Lower lobe of right lung (tissue), 2 donors: Measurements from ENCODE around the gene ALPG. TPM values are rescaled to one million over a fixed set of nuclear protein-coding genes. Genes with fewer than 3 reads are reported as not detected.
"Not testable (repeated sequence)": the region's sequence is repeated elsewhere in the genome, so short reads cannot be mapped to it uniquely, and the experiment has no call there.

ENCODE experiments used
- ATAC-seq, 2 donors: fragments of 200-7000 bp; cut with Tn5 transposase; one replicate each; pipeline ENCODE4 v1.9.1; 2020 to 2022; ENCODE audit warnings: mild to moderate bottlenecking in 2 of 2, moderate library complexity in 2 of 2
- DNase-seq: peaks from one replicate; pipeline ENCODE4 v3.0.0-alpha.2; 2020
- H3K27ac ChIP-seq: fragments of 200-600 bp; one replicate; pipeline ENCODE4 v1.8.0; 2022
- H3K27me3 ChIP-seq: fragments of 200-600 bp; one replicate; pipeline ENCODE4 v1.8.0; 2022; ENCODE audit warnings: low read depth
- H3K36me3 ChIP-seq: fragments of 200-600 bp; one replicate; pipeline ENCODE4 v1.8.0; 2022; ENCODE audit warnings: mild to moderate bottlenecking
- H3K4me1 ChIP-seq: fragments of 200-600 bp; one replicate; pipeline ENCODE4 v1.8.0; 2022
- H3K4me3 ChIP-seq: fragments of 200-600 bp; one replicate; pipeline ENCODE4 v1.8.0; 2022; ENCODE audit warnings: mild to moderate bottlenecking
- H3K9me3 ChIP-seq: fragments of 200-600 bp; one replicate; pipeline ENCODE4 v1.8.0; 2022
- CTCF ChIP-seq: fragments of 200-600 bp; IDR thresholded peaks from one replicate; pipeline ENCODE4 v1.8.0; 2022; ENCODE audit warnings: antibody characterized with exemption, mild to moderate bottlenecking
- intact Hi-C: fragments of 100-400 bp; cut with DNase I; formaldehyde crosslinking; loops from one replicate; pipeline ENCODE4 v1.11.0; 2022
- total RNA-seq: library from RNA; stranded (reverse); fragmentation: NEBNext Ultra II Directional; extraction: Animal tissue kit (Norgen Biotek cat#: 25700); gene quantifications from one replicate; pipeline ENCODE4 v1.2.1, GENCODE V29; 2021
- donor health status: DM: no; HTN: yes; CAD: no; lungs with severe emphysema.

Gene ALPG
- total RNA-seq, 1 donor from 2014 or later: 0.53 TPM

DNA sequence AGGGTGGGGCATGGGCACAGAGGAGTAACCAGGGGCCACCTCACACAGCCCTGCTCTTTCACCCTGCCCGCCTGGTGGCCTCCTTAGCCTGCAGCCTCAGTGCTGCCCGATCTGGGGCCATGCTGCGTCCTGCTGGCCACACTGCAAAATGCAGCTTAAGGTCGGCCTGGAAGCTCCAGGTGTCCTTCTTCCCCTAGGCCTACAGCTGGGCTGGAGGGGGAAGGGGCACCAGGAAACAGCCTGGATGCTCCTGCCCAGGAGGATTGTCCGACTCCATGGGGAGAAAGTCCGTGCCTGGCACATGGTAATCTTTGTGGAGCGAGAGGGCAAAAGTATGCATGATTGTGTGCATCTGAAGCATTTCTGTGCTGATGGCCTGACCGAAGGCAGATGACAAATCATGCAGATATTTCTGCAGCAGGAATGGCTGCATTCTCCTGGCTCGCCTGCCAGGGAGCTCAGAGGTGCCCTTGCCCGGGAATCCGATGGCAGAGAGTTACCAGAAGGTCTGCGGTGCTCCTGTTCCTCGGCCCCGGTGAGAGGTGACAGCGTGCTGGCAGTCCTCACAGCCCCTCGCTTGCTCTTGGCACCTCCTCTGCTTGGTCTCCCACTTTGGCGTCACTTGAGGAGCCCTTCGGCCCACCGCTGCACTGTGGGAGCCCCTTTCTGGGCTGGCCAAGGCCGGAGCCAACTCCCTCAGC is 40.9 kb upstream of the ALPG start:
- intact Hi-C loops: no loop called here
- no peak overlapping the region for H3K27ac ChIP-seq
- H3K4me3 ChIP-seq: no peak overlapping the region
- no peaks in the 10 kb centered on the region for H3K36me3 ChIP-seq
- H3K4me1 ChIP-seq: peaks cover 11% of the 10 kb centered on the region
- no peak for TF ChIP-seq CTCF
- no peaks in the 10 kb centered on the region for H3K27me3 ChIP-seq
- ATAC-seq: peak; percentile 61
- no peaks in the 10 kb centered on the region for H3K9me3 ChIP-seq
- no peak for DNase-seq

DNA sequence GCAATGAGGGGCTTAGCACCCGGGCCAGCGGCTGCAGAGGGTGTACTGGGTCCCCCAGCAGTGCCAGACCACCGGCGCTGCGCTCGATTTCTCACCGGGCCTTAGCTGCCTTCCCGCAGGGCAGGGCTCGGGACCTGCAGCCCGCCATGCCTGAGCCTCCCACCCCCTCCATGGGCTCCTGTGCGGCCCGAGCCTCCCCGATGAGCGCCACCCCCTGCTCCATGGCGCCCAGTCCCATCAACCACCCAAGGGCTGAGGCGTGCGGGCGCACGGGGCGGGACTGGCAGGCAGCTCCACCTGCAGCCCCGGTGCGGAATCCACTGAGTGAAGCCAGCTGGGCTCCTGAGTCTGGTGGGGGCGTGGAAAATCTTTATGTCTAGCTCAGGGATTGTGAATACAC is 40.2 kb upstream of the ALPG start:
- H3K4me3 ChIP-seq, H3K27me3 ChIP-seq, H3K36me3 ChIP-seq, DNase-seq, H3K9me3 ChIP-seq, H3K27ac ChIP-seq, ATAC-seq, intact Hi-C loops: not testable (repeated sequence)
- H3K4me1 ChIP-seq: peaks cover 11% of the 10 kb centered on the region

DNA sequence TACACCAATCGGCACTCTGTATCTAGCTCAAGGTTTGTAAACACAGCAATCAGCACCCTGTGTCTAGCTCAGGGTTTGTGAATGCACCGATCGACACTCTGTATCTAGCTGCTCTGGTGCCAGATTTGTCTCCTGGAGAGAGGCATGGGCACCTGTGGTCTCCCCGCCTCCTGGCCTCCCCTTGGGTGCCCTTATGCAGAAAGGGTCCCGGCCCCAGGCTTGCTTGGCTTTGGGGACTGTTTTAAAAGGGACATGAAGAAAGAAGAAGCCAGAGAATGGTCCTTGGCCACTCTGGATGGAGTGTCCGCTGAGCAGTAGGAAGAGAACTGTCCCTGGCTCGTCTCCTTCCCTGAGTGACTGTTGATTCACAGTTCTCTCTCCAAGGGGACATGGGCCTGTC is 39.6 kb upstream of the ALPG start:
- intact Hi-C loops: no loop called here
- no peaks in the 10 kb centered on the region for H3K36me3 ChIP-seq
- peaks cover 11% of the 10 kb centered on the region for H3K4me1 ChIP-seq
- no peak for DNase-seq
- H3K4me3 ChIP-seq: no peak overlapping the region
- H3K27ac ChIP-seq: no peak overlapping the region
- TF ChIP-seq CTCF: no peak
- no peaks in the 10 kb centered on the region for H3K9me3 ChIP-seq
- no peak for ATAC-seq
- no peaks in the 10 kb centered on the region for H3K27me3 ChIP-seq

- peaks cover 11% of the 10 kb centered on the region for H3K4me1 ChIP-seq
- intact Hi-C loops: no loop called here
- H3K36me3 ChIP-seq: no peaks in the 10 kb centered on the region
- no peaks in the 10 kb centered on the region for H3K27me3 ChIP-seq
- H3K27ac ChIP-seq: no peak overlapping the region
- no peak overlapping the region for H3K4me3 ChIP-seq
- no peaks in the 10 kb centered on the region for H3K9me3 ChIP-seq
- ATAC-seq (peak; percentile 27 to 42), DNase-seq (no peak)
- peak; percentile 19 for TF ChIP-seq CTCF
Observed at GRCh38 chr2:232367591-232368233, 38.9 kb upstream of the ALPG start.

DNA sequence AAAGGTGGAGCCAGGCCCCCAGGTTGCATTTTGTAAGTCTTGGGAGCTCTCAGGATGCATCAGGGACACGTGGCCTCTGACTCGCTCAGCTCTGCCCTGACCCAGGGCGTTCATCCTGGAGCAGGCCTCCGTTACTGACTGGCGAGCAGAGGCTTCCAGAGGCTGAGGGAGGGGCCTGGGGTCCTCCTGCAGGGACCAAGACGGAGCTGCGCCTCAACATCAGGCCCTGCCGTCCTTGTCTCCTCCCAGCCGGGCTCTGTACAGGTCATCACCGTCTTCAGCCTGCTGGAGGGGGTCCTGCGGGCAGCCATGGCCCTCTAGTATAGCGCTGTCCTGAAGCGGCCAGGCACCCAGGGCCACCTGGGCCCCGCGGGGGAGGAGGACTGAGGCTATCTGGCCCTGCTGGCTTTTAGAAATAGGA is 38.3 kb upstream of the ALPG start:
- intact Hi-C loops: no loop called here
- DNase-seq: no peak
- H3K4me1 ChIP-seq: peaks cover 11% of the 10 kb centered on the region

More for the DNA sequence above, 38.3 kb upstream of the ALPG start:
- ATAC-seq: no peak
- H3K27me3 ChIP-seq: no peaks in the 10 kb centered on the region
- H3K27ac ChIP-seq: no peak overlapping the region
- no peaks in the 10 kb centered on the region for H3K36me3 ChIP-seq
- no peak overlapping the region for H3K4me3 ChIP-seq
- no peaks in the 10 kb centered on the region for H3K9me3 ChIP-seq
- TF ChIP-seq CTCF: no peak
